ENCODE results near the gene SHOC2. TPM values are rescaled to one million over a fixed set of nuclear protein-coding genes. Genes with fewer than 3 reads are reported as not detected.

The SHOC2 gene
- total and polyA plus RNA-seq, 9 of the 15 experiments (the other 6 are each of a cell fraction or from before 2014, with no cell fraction given), result 9.2 to 17.5 (median 14.9) TPM

DNA sequence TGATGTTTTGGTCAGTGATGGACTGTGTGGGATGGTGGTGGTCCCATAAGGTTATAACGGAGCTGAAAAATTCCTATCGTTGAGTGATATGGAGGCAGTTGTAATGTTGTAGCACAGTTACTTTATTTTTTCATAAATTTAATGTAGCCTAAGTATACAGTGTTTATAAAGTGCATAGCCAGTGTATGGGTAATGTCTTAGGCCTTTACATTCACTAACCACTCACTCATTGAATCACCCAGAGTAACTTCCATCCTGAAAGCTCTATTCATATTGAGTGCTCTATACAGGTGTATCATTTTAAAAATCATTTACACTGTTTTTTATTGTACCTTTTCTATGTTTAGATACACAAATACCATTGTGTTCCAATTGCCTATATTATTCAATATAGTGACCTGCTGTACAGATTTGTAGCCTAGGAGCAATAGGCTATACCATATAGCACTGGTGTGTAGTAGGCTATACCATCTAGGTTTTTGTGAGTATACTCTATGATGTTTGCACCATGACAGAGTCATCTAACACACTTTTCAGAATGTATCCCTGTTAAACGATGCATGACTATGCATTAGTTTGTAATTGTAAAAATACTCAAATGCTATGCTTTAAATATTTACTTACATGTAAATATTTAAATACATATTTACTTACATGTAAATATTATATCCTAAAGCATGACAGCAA lies 26.7 kb upstream of the SHOC2 start (continued):
- TF ChIP-seq, protein P1, sequence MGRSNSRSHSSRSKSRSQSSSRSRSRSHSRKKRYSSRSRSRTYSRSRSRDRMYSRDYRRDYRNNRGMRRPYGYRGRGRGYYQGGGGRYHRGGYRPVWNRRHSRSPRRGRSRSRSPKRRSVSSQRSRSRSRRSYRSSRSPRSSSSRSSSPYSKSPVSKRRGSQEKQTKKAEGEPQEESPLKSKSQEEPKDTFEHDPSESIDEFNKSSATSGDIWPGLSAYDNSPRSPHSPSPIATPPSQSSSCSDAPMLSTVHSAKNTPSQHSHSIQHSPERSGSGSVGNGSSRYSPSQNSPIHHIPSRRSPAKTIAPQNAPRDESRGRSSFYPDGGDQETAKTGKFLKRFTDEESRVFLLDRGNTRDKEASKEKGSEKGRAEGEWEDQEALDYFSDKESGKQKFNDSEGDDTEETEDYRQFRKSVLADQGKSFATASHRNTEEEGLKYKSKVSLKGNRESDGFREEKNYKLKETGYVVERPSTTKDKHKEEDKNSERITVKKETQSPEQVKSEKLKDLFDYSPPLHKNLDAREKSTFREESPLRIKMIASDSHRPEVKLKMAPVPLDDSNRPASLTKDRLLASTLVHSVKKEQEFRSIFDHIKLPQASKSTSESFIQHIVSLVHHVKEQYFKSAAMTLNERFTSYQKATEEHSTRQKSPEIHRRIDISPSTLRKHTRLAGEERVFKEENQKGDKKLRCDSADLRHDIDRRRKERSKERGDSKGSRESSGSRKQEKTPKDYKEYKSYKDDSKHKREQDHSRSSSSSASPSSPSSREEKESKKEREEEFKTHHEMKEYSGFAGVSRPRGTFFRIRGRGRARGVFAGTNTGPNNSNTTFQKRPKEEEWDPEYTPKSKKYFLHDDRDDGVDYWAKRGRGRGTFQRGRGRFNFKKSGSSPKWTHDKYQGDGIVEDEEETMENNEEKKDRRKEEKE (IDR thresholded peaks at IDR 0.05; ENCODE audit: borderline replicate concordance in 1 of 2, control insufficient read depth in 1 of 2, low read depth in 2 of 2, low read length in 1 of 2), result no peak
- TF ChIP-seq, protein P2, sequence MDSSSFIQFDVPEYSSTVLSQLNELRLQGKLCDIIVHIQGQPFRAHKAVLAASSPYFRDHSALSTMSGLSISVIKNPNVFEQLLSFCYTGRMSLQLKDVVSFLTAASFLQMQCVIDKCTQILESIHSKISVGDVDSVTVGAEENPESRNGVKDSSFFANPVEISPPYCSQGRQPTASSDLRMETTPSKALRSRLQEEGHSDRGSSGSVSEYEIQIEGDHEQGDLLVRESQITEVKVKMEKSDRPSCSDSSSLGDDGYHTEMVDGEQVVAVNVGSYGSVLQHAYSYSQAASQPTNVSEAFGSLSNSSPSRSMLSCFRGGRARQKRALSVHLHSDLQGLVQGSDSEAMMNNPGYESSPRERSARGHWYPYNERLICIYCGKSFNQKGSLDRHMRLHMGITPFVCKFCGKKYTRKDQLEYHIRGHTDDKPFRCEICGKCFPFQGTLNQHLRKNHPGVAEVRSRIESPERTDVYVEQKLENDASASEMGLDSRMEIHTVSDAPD (CRISPR knock-in tag; IDR thresholded peaks at IDR 0.05), result no peak
- TF ChIP-seq GTF2A2 (tag; IDR thresholded peaks at IDR 0.05), result no peak

Data from K562 (cell line).